GM21515 (cell line): ENCODE results near the gene BCL2L15.

Experiments
- ATAC-seq: cut with Tn5 transposase; IDR thresholded peaks from one replicate; pipeline ENCODE4 v1.9.1; 2021; ENCODE audit not compliant: unreplicated experiment

BCL2L15 gene

DNA sequence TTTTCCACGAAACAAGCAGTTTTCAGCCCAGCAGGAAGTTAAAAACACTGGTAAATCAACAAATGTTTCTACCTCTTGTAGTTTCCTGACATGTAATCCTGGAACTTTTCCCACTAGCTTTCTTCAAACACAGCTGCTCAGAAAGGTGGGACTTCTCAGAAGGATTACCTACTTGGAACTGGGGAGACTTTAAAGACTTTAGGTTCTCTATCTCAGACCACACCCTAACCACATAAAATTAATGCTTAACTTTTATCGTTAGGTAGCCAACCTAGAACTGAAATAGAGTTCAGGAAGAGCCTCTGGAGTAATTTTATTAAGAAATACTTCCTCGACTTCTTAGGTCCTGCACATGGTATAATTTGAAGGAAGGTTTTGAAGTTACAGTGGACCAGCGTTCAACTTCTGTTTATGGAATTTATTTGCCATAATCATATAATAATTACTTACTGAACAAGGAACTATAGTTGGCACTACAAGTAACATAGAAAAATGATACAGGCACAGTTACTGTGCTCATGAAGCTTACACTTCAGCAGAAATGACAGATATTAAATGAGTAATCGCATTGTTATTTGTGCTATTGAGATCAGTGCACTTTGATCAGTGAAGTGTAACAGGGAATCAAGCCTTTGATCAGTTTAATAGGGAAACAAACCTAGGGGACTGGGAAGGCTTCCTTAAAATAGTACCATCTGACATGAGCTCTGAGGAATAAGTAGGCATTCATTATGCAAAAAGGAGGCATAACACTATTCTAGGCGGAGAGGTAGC lies at the start of gene BCL2L15:
Gene BCL2L15, minus strand, starts transcription at position 180 of the 774 bp plus-strand sequence. CDS start 206 bp downstream, outside the sequence.
- ATAC-seq, result no peak

DNA sequence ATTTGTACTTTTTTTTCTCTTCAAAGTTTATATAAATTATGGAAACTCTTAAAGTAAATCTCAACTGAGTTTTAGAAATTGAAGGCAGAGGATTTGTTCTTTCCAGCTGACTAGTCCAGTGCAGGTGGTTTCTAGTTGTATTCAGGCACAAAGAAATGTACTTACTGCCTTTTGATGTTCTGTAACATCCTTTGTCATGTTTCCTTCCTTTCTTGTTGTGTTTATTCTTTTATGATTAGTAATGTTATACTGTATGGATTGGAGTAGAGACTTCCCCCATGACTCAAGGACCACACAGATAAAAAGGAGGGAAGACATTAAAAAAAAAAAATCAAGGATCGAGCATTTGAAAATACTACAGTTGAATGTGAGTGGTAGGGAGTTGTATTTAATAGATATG lies 49.8 kb upstream of the BCL2L15 start:
- ATAC-seq, result no peak

DNA sequence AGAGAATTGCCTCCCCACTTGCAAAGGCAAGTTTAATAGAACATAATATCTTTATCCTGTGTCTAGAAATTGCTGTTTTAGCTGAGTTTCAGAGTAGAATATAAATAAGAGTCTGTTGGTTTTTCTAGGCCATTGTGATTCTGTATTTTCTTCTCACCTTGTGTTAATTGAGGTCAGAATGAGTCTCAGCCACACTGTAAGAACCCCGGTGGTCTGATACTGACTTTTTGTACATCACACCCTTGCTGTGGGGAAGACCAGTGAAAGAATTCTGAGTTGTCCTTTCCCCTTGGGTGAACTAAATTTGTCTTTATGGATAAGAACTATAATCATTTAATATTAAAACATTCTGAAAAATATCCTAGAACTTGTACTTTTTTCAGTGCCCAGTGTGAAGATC lies 48.6 kb upstream of the BCL2L15 start:
- no peak for ATAC-seq

DNA sequence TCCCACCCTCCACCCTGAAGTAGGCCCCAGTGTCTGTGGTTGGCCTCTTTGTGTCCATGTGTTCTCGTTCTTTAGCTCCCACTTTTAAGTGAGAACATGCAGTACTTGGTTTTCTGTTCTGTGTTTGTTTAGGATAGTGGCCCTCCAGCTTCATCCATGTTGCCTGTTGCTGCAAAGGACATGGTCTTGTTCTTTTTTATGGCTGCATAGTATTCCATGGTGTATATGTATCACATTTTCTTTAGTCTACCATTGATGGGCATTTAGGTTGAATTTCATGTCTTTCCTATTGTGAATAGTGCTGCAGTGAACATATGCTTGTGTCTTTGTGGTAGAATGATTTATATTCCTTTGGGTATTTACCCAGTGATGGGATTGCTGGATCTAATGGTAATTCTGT lies 47.8 kb upstream of the BCL2L15 start:
- ATAC-seq, result no peak

DNA sequence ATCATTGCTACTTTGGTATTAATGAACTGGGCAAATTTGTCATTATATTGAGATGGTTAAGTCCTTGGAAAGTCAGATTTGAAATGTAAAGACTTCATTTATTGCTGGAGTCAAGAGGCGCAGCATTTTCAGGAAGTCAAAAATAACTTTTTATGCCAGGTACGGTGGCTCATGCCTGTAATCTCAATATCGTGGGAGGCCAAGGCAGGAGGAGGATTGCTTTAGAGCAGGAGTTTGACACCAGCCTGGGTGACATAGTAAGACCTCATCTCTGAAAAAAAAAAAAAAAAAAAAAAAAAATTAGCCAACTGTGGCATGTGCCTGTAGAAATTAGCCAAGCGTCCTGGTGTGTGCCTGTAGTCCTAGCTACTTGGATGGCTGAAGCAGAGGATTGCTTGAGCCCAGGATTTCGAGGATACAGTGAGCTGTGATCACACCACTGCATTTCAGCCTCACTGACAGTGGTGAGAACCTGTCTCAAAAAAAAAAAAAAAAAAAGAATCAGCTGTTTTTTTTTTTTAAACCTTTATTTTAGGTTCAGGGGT lies 47.2 kb upstream of the BCL2L15 start:
- ATAC-seq, result no peak

DNA sequence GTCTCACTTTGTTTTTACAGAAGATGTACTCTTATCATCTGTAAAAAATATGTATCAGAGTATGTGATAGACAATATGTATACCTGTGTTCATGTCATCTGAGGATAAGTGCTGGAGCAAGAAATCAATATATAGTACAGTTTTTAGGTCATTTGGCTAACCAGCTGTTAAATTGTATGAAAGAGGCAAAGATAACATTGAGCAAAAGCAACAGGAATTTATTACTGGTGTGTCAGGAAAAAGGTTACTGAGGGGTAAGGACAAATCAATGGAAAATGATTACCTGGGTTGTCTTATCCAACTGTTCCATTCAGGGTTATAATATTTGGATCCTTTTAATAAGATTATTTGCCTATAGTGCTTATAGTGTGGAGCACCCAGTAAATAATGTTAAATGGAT lies 46.6 kb upstream of the BCL2L15 start:
- no peak for ATAC-seq

DNA sequence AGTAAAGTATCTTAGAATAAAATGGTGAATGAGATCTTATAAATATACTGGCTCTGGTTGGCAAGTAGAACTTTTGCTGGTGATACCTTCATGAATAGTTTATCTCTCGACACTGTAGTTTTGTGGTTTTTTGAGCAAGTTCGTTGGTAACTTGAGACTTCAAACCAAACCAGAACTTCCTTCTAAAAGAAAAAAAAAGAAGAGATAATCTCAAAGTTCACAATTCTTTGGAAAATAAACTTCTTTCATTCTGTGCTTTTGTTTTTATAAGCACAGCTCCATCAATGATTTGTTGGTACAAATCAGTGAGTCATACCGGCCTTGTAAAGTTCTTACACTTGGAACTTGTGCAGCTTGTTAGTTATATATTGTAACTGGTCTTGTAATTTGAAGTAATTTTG lies 44.1 kb upstream of the BCL2L15 start:
- no peak for ATAC-seq

DNA sequence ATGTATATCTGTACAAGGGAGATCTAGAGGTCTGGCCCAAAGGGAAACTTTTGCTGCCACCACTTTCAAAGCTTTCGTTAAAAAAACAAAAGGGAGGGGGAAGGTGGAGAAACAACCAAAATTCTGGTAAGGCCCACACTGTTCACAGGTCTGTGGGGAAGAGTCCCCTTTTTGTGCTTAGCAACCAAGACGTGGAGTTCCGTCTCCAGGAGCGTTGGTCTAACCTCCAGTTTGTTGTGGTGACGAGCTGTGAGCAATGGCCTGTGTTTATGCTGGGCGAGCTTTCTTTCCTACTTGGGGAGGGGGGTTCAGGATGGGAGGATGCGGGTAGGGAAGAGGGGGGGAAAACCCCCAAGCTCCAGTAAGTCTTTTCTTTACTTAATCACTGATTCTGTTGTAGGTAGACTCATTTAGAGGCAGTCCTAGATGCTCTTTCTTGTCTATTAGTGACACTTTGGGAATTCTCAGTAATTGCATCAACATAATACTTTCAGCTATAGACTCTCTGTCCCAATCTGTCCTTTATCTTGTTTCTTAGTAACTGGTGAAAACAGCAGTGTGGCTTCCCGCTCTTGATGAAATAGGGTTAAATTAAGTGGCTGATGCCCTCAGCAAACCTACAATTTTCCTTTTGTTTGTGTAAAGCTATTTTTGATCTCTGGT lies 43.2 kb upstream of the BCL2L15 start:
- peak; percentile 30 for ATAC-seq

DNA sequence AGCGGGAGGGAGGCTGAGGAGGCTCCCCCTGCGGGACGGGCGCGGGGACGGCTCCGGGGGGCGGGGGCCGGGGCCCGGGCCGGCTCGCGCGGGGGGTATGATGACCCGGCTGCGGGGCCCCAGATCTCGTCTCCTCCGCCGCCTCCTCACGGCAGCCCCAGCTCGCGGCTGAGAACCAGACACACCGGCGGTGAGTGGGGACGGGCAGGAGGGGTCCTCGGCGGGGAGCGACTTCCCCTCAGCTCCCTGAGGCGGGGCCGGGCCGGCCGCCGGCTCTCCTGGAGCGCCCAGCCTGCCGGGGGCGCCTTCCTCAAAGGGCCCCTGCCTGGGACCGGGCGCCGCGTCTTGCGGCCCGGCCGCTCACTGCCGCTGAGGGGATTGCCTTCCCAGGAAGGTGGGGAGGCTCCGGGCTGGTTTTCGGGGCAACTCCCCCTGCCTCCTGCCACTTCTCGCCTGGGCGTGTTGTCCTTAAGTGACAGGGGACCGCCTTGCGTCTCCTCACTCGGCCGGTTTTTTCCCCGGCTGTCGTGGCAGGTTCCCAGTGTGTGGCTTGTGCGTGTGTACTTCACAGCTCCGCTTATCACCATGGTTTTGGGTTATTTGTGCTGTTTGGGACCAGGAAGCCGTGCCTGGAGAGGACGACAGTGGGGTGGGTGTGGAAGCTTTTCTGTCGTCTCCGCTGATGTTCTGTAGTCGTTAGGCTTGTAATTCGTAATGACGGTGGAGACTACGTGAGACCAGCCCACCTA lies 42.5 kb upstream of the BCL2L15 start:
- ATAC-seq, result peak; percentile 28

DNA sequence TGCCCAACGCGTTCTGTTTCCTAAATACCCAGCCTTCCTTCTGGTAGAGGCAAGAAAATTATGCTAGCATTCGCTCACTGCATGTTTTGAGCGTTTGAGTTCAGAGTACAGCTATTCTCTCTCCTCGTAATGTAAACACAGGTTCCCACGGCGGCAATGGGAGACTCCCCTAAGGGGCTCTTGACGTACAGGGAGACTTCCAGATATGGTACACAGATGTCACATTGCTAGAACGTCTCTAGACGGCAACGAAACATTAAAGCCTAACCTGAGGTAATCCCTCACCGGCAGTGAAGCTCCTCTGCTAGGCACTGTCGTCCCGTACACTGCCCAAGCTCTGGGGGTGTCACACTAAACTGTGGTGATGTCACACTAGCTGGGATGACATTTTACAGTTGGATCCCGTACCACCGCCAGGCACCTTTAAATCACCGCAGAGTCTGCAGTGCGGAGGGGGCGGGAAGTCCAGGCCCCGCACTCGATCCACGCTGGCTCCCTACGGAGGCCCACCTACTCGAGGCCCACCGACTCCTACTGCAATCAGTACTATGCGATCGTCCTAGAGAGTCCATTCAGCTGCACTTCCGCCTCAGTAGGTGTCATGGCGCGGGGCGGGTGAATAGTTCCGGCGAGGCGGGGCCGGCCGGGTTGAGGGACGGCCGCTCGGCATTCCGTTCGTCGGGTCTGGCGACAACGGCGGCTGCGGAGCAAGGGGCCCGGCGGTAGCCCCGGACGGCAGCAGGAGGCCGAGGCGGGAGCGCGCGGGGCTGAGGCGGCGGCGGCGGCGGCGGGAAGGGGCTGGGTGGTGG lies 41.8 kb upstream of the BCL2L15 start, which contains the start of gene HIPK1:
Gene HIPK1, plus strand, starts transcription at position 384 of the 809 bp plus-strand sequence.
- peak; percentile 63 for ATAC-seq

DNA sequence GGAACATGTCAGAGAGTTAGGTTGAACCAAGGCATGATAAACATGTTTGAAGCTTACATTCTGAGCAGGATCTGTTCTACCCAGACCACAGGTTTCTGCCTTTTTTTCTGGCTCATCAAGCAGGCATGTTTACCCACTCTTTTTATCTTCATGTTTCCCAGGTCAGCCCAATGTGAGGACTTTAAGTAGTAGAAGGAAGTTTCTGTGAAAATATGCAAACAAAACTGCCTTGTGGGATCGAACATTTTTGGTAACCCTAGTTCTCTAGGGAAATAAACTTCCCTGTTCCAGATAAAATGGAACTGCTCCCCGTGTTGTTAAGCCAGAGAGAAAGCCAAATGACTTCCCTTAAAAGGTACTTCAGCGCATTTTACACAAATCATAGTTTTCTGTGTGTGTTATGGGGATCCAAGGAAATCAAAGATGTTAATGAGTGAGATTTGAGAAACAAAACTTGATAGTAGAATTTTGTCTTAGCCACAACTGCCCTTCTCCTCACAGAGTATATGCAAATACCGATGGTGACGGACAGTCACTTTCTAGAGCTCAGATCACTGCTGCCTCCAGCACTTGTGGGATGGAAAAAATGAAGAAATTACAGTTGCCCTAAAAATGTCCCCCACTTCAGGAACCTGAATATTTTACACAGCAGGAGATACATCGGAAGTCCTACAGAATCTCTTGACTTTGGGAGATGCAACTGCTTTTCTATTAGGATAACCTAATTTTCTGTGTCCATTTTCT lies 41.0 kb upstream of the BCL2L15 start:
- ATAC-seq, result peak; percentile 32

DNA sequence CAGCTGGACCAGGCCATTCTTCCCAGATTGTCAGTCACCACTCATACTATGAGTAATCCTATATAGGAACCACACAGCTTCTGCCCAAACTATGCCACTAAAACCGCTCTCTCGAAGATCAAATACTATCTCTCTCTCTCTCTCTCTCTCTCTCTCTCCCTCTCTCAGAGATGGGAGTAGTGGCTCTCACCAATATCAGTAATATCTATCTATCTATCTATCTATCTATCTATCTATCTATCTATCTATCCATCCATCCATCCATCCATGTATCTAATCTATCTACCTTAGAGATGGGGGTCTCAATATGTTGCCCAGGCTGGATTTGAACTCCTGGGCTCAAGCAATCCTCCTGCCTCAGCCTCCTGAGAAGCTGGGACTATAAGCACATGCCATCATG lies 37.1 kb upstream of the BCL2L15 start:
- no peak for ATAC-seq

DNA sequence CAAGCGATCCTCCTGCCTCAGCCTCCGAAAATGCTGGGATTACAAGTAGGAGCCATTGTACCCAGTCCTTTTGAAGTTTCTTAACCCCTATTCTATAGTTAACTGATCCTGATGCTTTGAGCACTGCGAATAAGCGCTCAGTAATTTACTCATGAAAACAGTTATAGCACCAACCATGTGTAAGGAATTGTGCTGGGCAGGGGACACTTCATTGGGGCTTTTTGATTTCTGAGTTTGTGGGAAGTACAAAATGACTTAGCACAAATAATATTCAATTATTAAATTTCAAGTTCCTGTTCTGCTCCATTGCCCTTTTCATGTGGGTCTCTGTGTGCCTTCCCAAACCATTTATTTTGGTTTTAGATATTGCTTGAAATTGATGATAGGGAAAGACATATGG lies 35.6 kb upstream of the BCL2L15 start:
- ATAC-seq, result no peak

DNA sequence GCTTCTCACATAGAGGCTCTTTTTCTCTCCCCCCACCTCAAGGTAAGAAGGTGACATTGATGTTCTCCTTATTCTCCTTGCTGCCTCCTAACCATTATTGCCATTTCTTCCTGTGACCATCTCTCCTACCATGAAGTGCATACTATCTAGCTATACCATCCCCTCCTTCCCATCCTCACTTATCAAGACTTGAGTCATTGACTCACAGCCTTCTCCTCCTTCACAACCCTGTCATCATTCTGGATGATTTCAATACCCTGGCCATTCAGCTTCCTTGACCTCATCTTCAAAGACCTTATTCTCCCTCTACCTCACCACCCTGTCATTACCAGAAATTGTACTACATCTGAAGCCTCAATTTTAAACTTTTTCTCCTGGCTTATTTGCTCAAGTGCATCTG lies 30.9 kb upstream of the BCL2L15 start:
- no peak for ATAC-seq

DNA sequence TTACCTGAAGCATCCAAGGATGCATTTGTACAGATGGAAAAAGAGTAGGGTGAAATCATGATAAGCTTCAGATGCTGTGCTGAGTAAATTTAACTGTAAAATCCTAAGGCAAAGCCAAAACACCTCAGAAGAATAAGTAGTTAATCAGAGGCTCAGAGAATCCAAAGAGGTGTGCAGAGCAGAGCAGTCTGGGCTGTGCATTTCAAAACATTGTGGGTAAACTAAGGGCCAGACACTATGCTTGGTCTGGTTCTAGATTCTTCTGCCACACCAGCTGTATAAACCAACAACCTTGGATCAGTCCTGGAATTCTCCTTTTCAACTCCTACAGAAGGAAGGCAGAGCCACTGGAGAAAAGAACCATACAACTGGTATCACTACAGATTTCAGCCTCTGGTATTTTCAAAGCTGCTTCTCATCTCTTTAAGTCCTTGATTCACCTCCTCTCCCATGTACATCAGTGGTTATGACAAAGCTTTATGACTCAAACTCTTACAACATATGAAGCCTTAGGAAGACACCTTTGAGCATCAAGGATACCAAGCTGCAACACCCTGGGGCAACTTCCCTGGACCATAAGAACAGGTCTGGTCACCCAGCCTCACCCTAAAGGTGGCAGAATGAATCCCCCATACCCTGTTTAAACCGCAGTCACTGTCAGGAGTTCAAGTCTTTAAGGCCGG lies 30.2 kb upstream of the BCL2L15 start:
- ATAC-seq, result no peak

DNA sequence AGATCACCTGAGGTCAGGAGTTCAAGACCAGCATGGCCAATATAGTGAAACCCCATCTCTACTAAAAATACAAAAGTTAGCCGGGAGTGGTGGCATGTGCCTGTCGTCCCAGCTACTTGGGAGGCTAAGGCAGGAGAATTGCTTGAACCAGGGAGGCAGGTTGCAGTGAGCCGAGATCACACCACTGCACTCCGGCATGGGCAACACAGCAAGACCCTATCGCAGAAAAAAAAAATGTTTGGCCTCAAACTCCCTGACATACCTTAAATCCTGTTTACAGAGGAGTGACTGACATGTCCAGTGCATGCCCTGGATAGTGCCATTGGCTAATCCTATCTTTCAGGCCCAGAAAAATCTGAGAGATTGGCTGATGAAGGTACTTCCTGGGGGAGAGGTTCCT lies 29.6 kb upstream of the BCL2L15 start:
- no peak for ATAC-seq

DNA sequence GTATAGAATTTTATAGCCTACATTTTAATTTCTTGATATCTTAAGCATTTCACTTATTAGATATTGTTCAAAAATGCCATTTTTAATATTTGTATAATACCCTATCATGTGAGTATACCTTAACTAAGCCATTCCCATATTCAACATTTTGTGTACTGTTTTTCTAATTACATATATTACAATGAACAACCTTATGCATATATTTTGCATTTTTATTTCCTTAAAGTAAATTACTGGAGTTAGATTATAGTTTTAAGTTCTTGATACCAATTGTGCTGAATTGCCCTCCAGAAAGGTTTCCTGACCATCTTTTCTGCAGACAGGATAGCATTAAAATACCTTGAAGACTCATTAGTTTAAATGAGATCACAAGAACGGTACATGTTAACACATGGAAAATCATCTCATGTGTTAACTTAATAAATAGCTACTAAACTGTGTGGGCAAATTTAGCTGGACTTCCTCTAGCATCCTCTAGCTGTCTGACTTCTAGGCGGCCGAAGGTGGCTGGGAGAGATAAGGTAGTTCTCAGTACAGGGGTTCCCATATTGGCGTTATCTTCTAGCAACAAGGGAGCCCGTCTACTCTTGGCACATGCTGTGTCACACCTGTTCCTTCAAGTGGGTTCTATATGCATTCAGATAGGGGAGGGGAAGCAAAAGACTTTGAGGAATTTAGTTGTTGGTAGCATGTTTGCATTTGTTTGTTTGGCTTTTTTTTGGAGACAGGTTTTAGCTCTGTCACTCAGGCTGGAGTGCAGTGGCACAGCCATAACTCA lies 26.7 kb upstream of the BCL2L15 start:
- no peak for ATAC-seq

DNA sequence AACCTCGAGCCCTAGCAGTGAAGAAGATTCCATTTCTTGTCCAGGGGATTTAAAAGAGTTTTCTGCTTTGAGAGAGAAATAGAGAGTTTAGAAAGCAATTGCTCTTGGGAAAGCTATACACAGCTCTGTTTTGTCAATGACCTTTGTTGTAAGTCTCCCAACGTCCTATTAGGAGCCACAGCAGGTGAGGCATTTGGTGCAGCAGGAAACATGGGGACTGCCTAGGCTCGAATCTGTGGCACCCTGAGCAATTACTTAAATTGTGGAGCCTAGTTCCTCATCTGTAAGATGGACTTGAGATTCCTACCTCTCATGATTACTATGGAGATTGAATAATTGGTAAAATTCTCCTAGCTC lies 25.9 kb upstream of the BCL2L15 start:
- no peak for ATAC-seq
